ENCODE measurements around the gene TP63.

Gene TP63

DNA sequence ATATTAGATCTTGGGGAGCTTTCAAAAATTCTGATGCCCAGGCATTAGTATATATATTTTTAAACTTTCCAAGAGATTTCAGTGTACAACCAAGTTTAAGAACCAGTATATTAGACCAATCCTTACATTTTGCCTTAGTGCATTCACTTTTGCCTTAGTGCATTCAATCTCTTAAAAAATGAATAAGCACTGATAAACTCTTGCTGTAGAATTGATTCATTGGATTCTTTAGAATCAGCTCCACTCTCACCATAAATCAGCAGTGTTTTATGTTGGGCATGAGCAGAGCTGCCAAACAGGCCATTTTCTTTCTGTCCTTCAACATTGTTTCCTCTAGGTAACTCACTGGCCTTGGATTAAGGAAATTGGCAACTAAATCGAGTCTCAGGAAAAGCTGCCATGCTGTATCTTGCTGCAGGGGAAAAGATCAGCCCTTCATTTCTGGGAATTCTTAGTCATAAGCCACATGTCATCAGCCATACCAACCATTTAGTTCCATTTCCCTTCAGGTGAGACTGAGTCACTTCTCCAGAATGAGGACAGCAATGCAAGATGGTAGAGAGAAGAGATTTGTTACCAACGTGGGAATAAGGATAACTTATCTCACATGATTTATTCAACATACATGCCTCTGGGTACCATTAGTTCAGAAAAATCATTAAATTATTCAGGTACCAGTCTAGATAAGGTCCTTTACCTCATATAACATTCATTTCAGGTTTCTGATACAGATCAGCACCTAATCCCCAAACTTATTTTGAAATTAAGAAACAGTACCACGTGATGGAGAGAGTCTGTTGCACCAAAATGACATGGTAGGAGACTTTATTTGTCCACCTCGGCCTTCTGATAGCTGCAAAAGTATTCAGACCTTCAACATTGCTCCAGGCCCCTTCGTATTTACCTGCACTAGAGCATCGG, 297.0 kb downstream of the TP63 start:
- peak; percentile 15 for DNase-seq (ENCODE audit: low read depth)
- H3K4me3 ChIP-seq (replicated peaks; ENCODE audit: low read depth, low read length) = no peak overlapping the region
- TF ChIP-seq, protein P1, sequence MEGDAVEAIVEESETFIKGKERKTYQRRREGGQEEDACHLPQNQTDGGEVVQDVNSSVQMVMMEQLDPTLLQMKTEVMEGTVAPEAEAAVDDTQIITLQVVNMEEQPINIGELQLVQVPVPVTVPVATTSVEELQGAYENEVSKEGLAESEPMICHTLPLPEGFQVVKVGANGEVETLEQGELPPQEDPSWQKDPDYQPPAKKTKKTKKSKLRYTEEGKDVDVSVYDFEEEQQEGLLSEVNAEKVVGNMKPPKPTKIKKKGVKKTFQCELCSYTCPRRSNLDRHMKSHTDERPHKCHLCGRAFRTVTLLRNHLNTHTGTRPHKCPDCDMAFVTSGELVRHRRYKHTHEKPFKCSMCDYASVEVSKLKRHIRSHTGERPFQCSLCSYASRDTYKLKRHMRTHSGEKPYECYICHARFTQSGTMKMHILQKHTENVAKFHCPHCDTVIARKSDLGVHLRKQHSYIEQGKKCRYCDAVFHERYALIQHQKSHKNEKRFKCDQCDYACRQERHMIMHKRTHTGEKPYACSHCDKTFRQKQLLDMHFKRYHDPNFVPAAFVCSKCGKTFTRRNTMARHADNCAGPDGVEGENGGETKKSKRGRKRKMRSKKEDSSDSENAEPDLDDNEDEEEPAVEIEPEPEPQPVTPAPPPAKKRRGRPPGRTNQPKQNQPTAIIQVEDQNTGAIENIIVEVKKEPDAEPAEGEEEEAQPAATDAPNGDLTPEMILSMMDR (IDR thresholded peaks at IDR 0.05; ENCODE audit: low read length, missing control alignments) = no peak

DNA sequence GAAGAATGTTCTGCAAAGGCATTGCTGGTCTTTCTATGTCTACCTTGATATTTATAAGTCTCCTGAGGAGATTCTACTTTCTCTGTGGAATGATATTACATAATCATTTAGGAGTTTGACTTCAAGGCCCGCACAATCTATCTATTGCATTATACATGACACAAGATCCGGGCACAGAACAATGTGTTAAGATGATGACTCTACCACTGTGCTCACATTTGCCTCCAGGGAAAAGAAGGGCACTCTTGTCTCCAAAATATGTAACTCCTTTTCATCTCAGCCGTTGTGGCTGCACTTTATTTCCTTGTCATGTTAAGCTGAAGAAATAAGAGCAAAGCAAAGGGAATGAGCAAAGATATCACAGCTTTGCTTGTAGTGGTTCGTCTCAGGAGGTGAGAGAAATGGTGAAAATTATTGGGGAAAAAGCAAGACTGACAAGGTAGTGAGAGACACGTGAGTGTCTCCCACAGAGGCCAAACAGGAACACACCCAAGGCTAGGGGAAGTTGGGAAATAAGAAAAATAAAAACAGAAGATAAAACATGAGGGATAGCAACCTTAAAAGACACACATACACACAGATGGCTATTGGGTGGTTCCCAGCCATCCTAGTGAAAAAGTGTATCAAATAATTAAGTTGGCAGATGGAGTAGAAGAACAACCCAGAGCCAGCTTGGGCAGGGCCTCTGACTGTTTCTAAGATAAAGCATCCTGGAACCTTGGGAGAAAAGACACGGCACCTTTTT, 305.2 kb downstream of the TP63 start:
- TF ChIP-seq, protein P1 (IDR thresholded peaks at IDR 0.05; ENCODE audit: low read length, missing control alignments) = no peak
- no peak for DNase-seq (ENCODE audit: low read depth)
- H3K4me3 ChIP-seq (replicated peaks; ENCODE audit: low read depth, low read length) = no peak overlapping the region

DNA sequence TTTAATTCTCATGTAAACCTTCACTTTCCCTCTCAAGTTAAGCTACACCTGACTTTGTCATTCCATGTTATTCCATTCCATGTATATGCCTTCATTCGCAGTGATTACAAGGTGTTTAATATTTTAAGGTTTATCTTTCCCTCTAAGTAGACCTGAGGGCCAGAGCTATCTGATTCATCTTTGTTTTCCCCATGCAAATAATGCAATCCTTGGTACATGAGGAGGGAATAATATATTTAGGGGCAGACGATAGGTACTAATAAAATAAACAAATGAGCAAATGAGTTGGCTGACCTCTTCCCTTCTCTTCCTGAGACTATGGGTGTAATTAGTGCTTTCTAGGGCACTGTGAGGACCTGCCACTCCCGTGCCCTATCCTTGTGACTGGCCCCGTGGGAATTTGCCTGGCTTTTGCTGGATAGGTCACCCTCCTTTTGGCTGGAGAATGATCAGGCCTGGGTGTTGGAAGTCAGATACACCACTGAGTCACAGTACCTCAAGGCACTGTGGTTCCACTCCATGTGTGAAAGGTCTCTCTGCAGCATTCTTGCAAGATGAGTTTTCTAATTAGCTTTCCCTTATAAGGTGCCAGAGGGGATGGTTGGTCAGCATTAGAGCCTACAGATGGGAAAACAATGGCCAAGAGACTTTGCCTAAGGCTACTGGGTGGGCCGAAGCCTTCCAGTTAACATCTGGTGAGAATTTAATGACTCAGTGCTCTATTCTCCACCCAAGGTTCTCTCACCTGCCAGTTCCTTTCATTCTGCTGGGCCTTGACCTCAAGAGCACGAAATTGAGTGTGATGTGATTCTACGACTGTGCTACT, 306.3 kb downstream of the TP63 start:
- TF ChIP-seq, protein P1 (IDR thresholded peaks at IDR 0.05; ENCODE audit: low read length, missing control alignments) = no peak
- no peak overlapping the region for H3K4me3 ChIP-seq (replicated peaks; ENCODE audit: low read depth, low read length)
- peak; percentile 70 for DNase-seq (ENCODE audit: low read depth)

DNA sequence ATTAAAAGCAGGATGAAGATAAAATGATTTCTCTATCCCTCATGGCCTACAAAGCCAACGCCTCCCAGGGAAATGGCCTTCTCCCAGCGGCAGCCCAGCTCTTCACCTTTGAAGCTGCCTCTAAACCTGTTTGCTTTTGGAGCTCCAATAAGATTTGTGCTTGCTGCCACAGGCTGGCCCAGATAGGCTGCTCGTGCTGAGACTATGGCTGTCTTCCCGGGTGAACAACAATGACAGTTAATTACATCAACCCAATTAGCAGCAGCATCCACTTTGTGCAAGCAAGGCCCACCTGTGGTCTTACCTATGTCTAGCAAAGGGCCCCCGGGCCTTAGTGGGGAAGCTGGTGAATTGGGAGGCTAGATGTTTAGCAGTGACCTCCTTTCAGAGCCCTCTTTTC, 309.9 kb downstream of the TP63 start:
- TF ChIP-seq, protein P1 (IDR thresholded peaks at IDR 0.05; ENCODE audit: low read length, missing control alignments) = no peak
- no peak for DNase-seq (ENCODE audit: low read depth)
- no peak overlapping the region for H3K4me3 ChIP-seq (replicated peaks; ENCODE audit: low read depth, low read length)

DNA sequence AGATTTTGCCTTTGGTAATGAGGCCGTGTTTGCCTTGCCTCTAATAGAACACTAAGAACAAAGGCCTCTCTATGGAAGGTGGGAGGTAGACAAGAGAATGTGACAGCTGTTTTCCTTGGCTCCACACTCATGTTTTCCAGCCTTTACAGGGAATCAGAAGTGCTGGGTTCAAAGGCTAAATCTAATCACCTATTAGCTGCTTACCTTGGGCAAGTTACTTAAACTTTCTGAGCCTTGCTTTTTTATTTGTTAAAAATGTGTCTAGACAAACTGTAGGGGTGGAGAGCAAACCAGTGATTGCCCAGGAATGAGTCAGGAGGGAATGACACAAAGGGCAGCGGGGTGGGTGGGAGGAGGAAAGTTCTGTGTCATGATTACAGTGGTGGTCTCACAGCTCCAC, 310.5 kb downstream of the TP63 start:
- TF ChIP-seq, protein P1 (IDR thresholded peaks at IDR 0.05; ENCODE audit: low read length, missing control alignments) = no peak
- DNase-seq (ENCODE audit: low read depth) = peak; percentile 27

DNA sequence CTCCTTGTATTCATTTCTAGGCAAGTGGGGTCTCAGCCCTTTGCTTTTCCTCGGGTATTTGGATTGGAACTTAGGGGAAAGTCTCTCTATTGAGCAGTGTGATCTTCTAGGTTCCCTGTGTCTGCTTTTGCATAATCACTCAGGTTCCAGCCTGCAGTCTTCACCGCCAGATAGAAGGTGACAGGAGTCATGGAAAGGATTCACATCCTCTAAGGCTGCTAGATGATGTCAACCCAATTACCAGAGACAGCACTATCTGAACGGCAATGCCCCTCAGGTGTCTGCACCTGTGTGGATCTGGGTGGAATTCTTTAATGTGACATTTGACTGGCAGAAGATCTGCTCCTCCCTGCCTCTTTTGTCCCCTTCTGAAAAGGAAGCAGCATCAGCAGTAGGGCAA, 311.8 kb downstream of the TP63 start:
- no peak for DNase-seq (ENCODE audit: low read depth)
- H3K4me3 ChIP-seq (replicated peaks; ENCODE audit: low read depth, low read length) = no peak overlapping the region
- TF ChIP-seq, protein P1 (IDR thresholded peaks at IDR 0.05; ENCODE audit: low read length, missing control alignments) = no peak

More for the DNA sequence above, 310.5 kb downstream of the TP63 start:
- H3K4me3 ChIP-seq (replicated peaks; ENCODE audit: low read depth, low read length) = no peak overlapping the region

Measured in fibroblast of pulmonary artery (primary cell).